ENCODE measurements around the gene ADM5. TPM values are rescaled to one million over a fixed set of nuclear protein-coding genes. Genes with fewer than 3 reads are reported as not detected.

ADM5 gene
- polyA plus RNA-seq, 2 of the 4 experiments (the other 2 are of a cell fraction): 2.0 to 4.3 TPM

- 87% methylated on average over 17 of the region's 17 CpGs for WGBS (ENCODE audit: missing lambda C conversion rate)
- DNase-seq (ENCODE audit: low read depth in 1 of 2, low spot score in 1 of 2): no peak
- no peak for FAIRE-seq
- H3K4me3 ChIP-seq: no peak overlapping the region
- H3K4me2 ChIP-seq: no peak overlapping the region
- ChIA-PET POLR2A (interaction anchor here (1.0 to 2.6 kb wide), 4 partner anchors 8 to 20 kb away, joined by 3 to 14 read pairs (median 9); partner anchors contain the start of genes RRAS and SCAF1), CTCF (interaction anchor here (0.5 to 21.2 kb wide), 6 partner anchors 12 to 290 kb away, joined by 3 to 326 read pairs (median 7); partner anchors contain the start of genes PRMT1, RRAS and SCAF1)
- TF ChIP-seq RAD21 (conservative IDR thresholded peaks at IDR 0.05 in 1 of 2, IDR thresholded peaks at IDR 0.05 in 1 of 2) (no peak), EHF (CRISPR knock-in tag; IDR thresholded peaks at IDR 0.05) (no peak), NPAS2 (CRISPR knock-in tag; IDR thresholded peaks at IDR 0.05; ENCODE audit: borderline replicate concordance) (no peak), RCOR1 (IDR thresholded peaks at IDR 0.05; ENCODE audit: low read depth, low read length) (no peak), HOXB5 (CRISPR knock-in tag; IDR thresholded peaks at IDR 0.05) (no peak), HMGXB4 (CRISPR knock-in tag; IDR thresholded peaks at IDR 0.05; ENCODE audit: borderline replicate concordance) (no peak), ZC3H11A (IDR thresholded peaks at IDR 0.05) (no peak)
- 0 out of 3 replicates have a peak, but pooled peaks cover 3% of the 10 kb centered on the region for H3K9me3 ChIP-seq
- no peak overlapping the region for H3K27ac ChIP-seq
- H3K4me1 ChIP-seq: no peaks in the 10 kb centered on the region
- no peak for ATAC-seq
Observed at GRCh38 chr19:49656456-49657109, 32.8 kb upstream of the ADM5 start.

- ATAC-seq: peak in 1 of 2 experiments; percentile 2; a peak in 2 of 6 replicates
Observed at GRCh38 chr19:49657493-49658138, 31.8 kb upstream of the ADM5 start.

GRCh38 chr19:49658139-49658517 is 31.3 kb upstream of the ADM5 start:
- ATAC-seq (no peak), FAIRE-seq (no peak), DNase-seq (ENCODE audit: low read depth in 1 of 2, low spot score in 1 of 2) (no peak)
- 97% methylated on average over 11 of the region's 15 CpGs for WGBS (ENCODE audit: missing lambda C conversion rate)
- Histone ChIP-seq H3K4me3 (no peak overlapping the region), H3K4me2 (no peak overlapping the region), H3K27ac (no peak overlapping the region), H3K9me3 (0 out of 3 replicates have a peak, but pooled peaks cover 3% of the 10 kb centered on the region), H3K4me1 (no peaks in the 10 kb centered on the region)
- POLR2A ChIA-PET: no interaction called here
- CTCF ChIA-PET: interaction anchor here (1.0 to 21.2 kb wide), 3 partner anchors 14 to 88 kb away, joined by 4 to 326 read pairs (median 117); partner anchors contain the start of genes PRMT1, RRAS and SCAF1
- TF ChIP-seq USF2 (IDR thresholded peaks at IDR 0.05) (no peak), RCOR1 (IDR thresholded peaks at IDR 0.05; ENCODE audit: low read depth, low read length) (no peak)

More at GRCh38 chr19:49657493-49658138, 31.8 kb upstream of the ADM5 start:
- FAIRE-seq (no peak), DNase-seq (ENCODE audit: low read depth in 1 of 2, low spot score in 1 of 2) (no peak)
- CTCF ChIA-PET: interaction anchor here (1.1 to 21.2 kb wide), 4 partner anchors 13 to 111 kb away, joined by 4 to 326 read pairs (median 64); partner anchors contain the start of genes PRMT1, RRAS and SCAF1
- Histone ChIP-seq H3K27ac (no peak overlapping the region), H3K4me3 (no peak overlapping the region), H3K4me1 (no peaks in the 10 kb centered on the region), H3K9me3 (0 out of 3 replicates have a peak, but pooled peaks cover 3% of the 10 kb centered on the region), H3K4me2 (no peak overlapping the region)
- TF ChIP-seq PBX3 (IDR thresholded peaks at IDR 0.05): 0 out of 2 replicates have a peak, but pooled peaks have one; percentile 4
- no peak for TF ChIP-seq POLR2A (IDR thresholded peaks at IDR 0.05; ENCODE audit: low read length)
- no peak for TF ChIP-seq RCOR1 (IDR thresholded peaks at IDR 0.05; ENCODE audit: low read depth, low read length)
- no peak for TF ChIP-seq RARB (CRISPR knock-in tag; IDR thresholded peaks at IDR 0.05)
- no peak for TF ChIP-seq CHD2 (IDR thresholded peaks at IDR 0.05; ENCODE audit: low read length, partially characterized antibody)
- TF ChIP-seq JUNB (IDR thresholded peaks at IDR 0.05): no peak
- TF ChIP-seq ZC3H11A (IDR thresholded peaks at IDR 0.05): no peak
- POLR2A ChIA-PET: no interaction called here
- WGBS (ENCODE audit: missing lambda C conversion rate): 91% methylated on average over 19 of the region's 22 CpGs
